Spleen (tissue), 11 donors: Measurements from ENCODE around the gene TRIO. TPM values are rescaled to one million over a fixed set of nuclear protein-coding genes. Genes with fewer than 3 reads are reported as not detected.

ENCODE experiments used
- DNase-seq: peaks from one replicate; pipeline ENCODE4 v3.0.0-alpha.2; 2020
- H3K27ac ChIP-seq, 8 donors: fragments of 200-600 bp; sonication (generic) in 7 of 8; 1 replicate in 4 of 8; 2 replicates in 4 of 8; pipeline versions ENCODE4 v1.5.0 to v1.8.0; 2016 to 2021; ENCODE audit warnings: inconsistent platforms in 4 of 8, mild to moderate bottlenecking in 4 of 8, moderate library complexity in 1 of 8
- H3K27me3 ChIP-seq, 7 donors: fragments of 200-600 bp; sonication (generic) in 6 of 7; replicated peaks in 1 of 7; 1 replicate in 4 of 7; 2 replicates in 3 of 7; pipeline versions ENCODE4 v1.5.0 to v1.8.0; 2016 to 2021; ENCODE audit warnings: inconsistent platforms in 3 of 7, mild to moderate bottlenecking in 1 of 7
- H3K36me3 ChIP-seq, 6 donors: fragments of 200-600 bp; sonication (generic) in 5 of 6; 1 replicate in 4 of 6; 2 replicates in 2 of 6; pipeline versions ENCODE4 v1.5.0 to v1.8.0; 2016 to 2021; ENCODE audit warnings: inconsistent platforms in 2 of 6
- H3K4me1 ChIP-seq, 6 donors: fragments of 200-600 bp; sonication (generic) in 5 of 6; 1 replicate in 3 of 6; 2 replicates in 3 of 6; pipeline versions ENCODE4 v1.5.0 to v1.8.0; 2016 to 2021; ENCODE audit warnings: inconsistent platforms in 3 of 6
- H3K4me3 ChIP-seq, 8 donors: fragments of 200-600 bp; sonication (generic) in 7 of 8; 1 replicate in 4 of 8; 2 replicates in 4 of 8; pipeline versions ENCODE4 v1.5.0 to v1.8.0; 2016 to 2021; ENCODE audit warnings: inconsistent platforms in 4 of 8, mild to moderate bottlenecking in 4 of 8, moderate library complexity in 2 of 8
- H3K9me3 ChIP-seq, 8 donors: fragments of 200-600 bp; sonication (generic) in 7 of 8; 1 replicate in 4 of 8; 2 replicates in 4 of 8; pipeline versions ENCODE4 v1.5.0 to v1.8.0; 2016 to 2021; ENCODE audit warnings: inconsistent platforms in 4 of 8
- CTCF ChIP-seq, 11 experiments: fragments of 200-600 bp in 7 of 11; fragments of 450-650 bp in 4 of 11; sonication (generic) in 4 of 11; IDR thresholded peaks in 8 of 11; conservative IDR thresholded peaks in 3 of 11; 1 replicate in 7 of 11; 2 replicates in 4 of 11; pipeline versions ENCODE4 v1.4.0 to v1.8.0; 2016 to 2021; ENCODE audit warnings: antibody characterized with exemption in 11 of 11, inconsistent platforms in 4 of 11, mild to moderate bottlenecking in 1 of 11
- POLR2A ChIP-seq, 3 donors: fragments of 450-650 bp; IDR thresholded peaks; one replicate each; pipeline ENCODE4 v1.5.1; 2017; ENCODE audit warnings: antibody characterized with exemption in 3 of 3, mild to moderate bottlenecking in 1 of 3
- POLR2AphosphoS5 ChIP-seq, 3 donors: sonication (generic); formaldehyde crosslinking; IDR thresholded peaks; one replicate each; pipeline ENCODE4 v1.5.1; 2017; ENCODE audit warnings: antibody characterized with exemption in 3 of 3
- WGBS, 5 donors: extraction: QIAGEN DNeasy Blood & Tissue Kit in 3 of 5; methylation state at CpG; one replicate each; pipeline versions ENCODE4 v1.1.5 to v1.1.7; 2013 to 2018; 5-methylcytosine and 5-hydroxymethylcytosine counted together
- intact Hi-C: fragments of 100-400 bp; cut with DNase I; formaldehyde crosslinking; loops from one replicate; pipeline ENCODE4 v1.15.0; 2023; ENCODE audit warnings: low total_unique reads
- polyA plus RNA-seq, 3 donors: library from polyadenylated mRNA; stranded (reverse); fragments of 200-250 nt; gene quantifications; one replicate each; pipeline ENCODE4 v1.2.1, GENCODE V29; 2013
- total RNA-seq, 7 donors: library from RNA; depleted of rRNA in 3 of 7; stranded (reverse); fragments of >200 nt in 3 of 7; fragmentation: NEBNext Ultra II Directional in 4 of 7; extraction: Animal tissue kit (Norgen Biotek cat#: 25700) in 4 of 7; gene quantifications; one replicate each; pipeline versions ENCODE4 v1.1.0 to v1.2.1, GENCODE V29; 2016 to 2021
- donor health status: healthy with polysubstance abuse.
- donor health status: DM: no; HTN: no; CAD: no; lungs with moderate emphysema.
- donor health status: DM: no; HTN: no; CAD: no.
- donor health status: Bipolar disorder and iron deficiency.
- donor health status: healthy.
- donor health status: DM: no; HTN: no; CAD: no.
- donor health status: DM: yes; HTN: yes; CAD: no.

The TRIO gene
- total and polyA plus RNA-seq, 10 donors: 21.5 to 280 (median 190) TPM

GRCh38 chr5:14156650-14157492, 13.7 kb downstream of the TRIO start:
- Histone ChIP-seq H3K4me1 (peaks cover 38 to 67% (median 58%) of the 10 kb centered on the region in 6 donors), H3K4me3 (no peak overlapping the region), H3K27ac (peak overlapping the region in 4 of 8 donors; percentile 30 to 84 (median 78)), H3K9me3 (no peaks in the 10 kb centered on the region), H3K27me3 (no peaks in the 10 kb centered on the region), H3K36me3 (no peaks in the 10 kb centered on the region)
- no peak for DNase-seq
- TF ChIP-seq POLR2AphosphoS5 (IDR thresholded peaks at IDR 0.05) (peak in 1 of 3 donors; percentile 11), CTCF (IDR thresholded peaks at IDR 0.05 in 8 of 11, conservative IDR thresholded peaks at IDR 0.05 in 3 of 11) (no peak)
- intact Hi-C loops: no loop called here
- 69 to 77% (median 73%) methylated on average over 8 of the region's 8 CpGs for WGBS, 5 donors

- Histone ChIP-seq H3K27ac (no peak overlapping the region), H3K9me3 (no peaks in the 10 kb centered on the region), H3K4me1 (peaks cover 38 to 67% (median 59%) of the 10 kb centered on the region in 6 donors), H3K4me3 (no peak overlapping the region), H3K27me3 (no peaks in the 10 kb centered on the region), H3K36me3 (no peaks in the 10 kb centered on the region)
- TF ChIP-seq POLR2AphosphoS5 (IDR thresholded peaks at IDR 0.05): no peak
- no peak for TF ChIP-seq POLR2A (IDR thresholded peaks at IDR 0.05)
- TF ChIP-seq CTCF (IDR thresholded peaks at IDR 0.05 in 8 of 11, conservative IDR thresholded peaks at IDR 0.05 in 3 of 11): no peak
- intact Hi-C loops: no loop called here
- 86 to 91% (median 89%) methylated on average over 3 of the region's 3 CpGs for WGBS, 5 donors
- no peak for DNase-seq
Observed at GRCh38 chr5:14157493-14157782, 14.3 kb downstream of the TRIO start.

GRCh38 chr5:14158890-14159666, 15.9 kb downstream of the TRIO start:
- no peak overlapping the region for H3K4me3 ChIP-seq
- DNase-seq: no peak
- H3K27ac ChIP-seq: no peak overlapping the region
- peaks cover 0 to 7% (median 3%) of the 10 kb centered on the region in 8 donors for H3K9me3 ChIP-seq
- H3K27me3 ChIP-seq: no peaks in the 10 kb centered on the region
- H3K36me3 ChIP-seq: no peaks in the 10 kb centered on the region
- WGBS, 5 donors: 85 to 93% (median 90%) methylated on average over 11 of the region's 11 CpGs
- H3K4me1 ChIP-seq: peaks cover 28 to 51% (median 43%) of the 10 kb centered on the region in 6 donors
- TF ChIP-seq POLR2A (IDR thresholded peaks at IDR 0.05) (no peak), POLR2AphosphoS5 (IDR thresholded peaks at IDR 0.05) (no peak), CTCF (IDR thresholded peaks at IDR 0.05 in 8 of 11, conservative IDR thresholded peaks at IDR 0.05 in 3 of 11) (no peak)
- intact Hi-C loops: no loop called here
